Mesodermal cell (in vitro differentiated cells): ENCODE data around the gene NRG2.

Experiments
- H3K27ac ChIP-seq: 2 replicates; pipeline ENCODE4 v1.7.0; 2013; ENCODE audit warnings: mild to moderate bottlenecking, low read depth, low read length, moderate library complexity; ENCODE audit not compliant: severe bottlenecking
- H3K36me3 ChIP-seq: 2 replicates; pipeline ENCODE4 v1.7.1; 2013; ENCODE audit warnings: mild to moderate bottlenecking, low read length, moderate library complexity; ENCODE audit not compliant: control insufficient read depth, insufficient read depth
- H3K4me1 ChIP-seq: one replicate; pipeline ENCODE4 v1.7.1; 2013; ENCODE audit warnings: mild to moderate bottlenecking, low read length; ENCODE audit not compliant: insufficient read depth, control insufficient read depth, poor library complexity, severe bottlenecking
- H3K4me3 ChIP-seq: 2 replicates; pipeline ENCODE4 v1.7.0; 2013; ENCODE audit warnings: low read length, control low read depth, mild to moderate bottlenecking; ENCODE audit not compliant: insufficient read depth, poor library complexity, severe bottlenecking; ENCODE audit errors: extremely low read depth
- H3K9me3 ChIP-seq: 2 replicates; pipeline ENCODE4 v1.7.1; 2013; ENCODE audit warnings: mild to moderate bottlenecking, low read length, moderate library complexity; ENCODE audit not compliant: control insufficient read depth
- WGBS, 2 experiments: methylation state at CpG; one replicate each; pipeline ENCODE4 v1.1.5; 2013; ENCODE audit warnings: missing lambda C conversion rate in 2 of 2; ENCODE audit not compliant: insufficient coverage in 2 of 2; 5-methylcytosine and 5-hydroxymethylcytosine counted together

NRG2 gene

DNA sequence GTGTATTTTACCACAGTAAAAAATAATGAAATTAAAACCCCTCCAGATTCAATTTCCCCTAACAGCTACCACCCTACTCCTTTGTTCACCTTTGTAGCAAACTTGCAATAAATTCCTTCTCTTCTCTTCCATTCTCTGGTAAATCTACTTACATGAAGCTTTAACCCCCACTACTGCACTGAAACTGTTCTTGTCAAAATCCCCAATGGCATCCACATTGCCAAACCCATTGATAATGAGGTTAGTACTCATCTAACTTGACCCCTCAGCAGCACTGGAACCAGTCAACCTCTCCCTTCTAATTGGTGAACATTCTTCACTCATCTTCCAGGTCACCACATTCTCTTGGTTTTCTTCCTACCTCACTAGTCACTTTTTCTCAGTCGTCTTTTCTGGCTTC is 29.6 kb downstream of the NRG2 start:
- no peaks in the 10 kb centered on the region for H3K9me3 ChIP-seq
- H3K4me3 ChIP-seq, result no peak overlapping the region
- no peaks in the 10 kb centered on the region for H3K36me3 ChIP-seq
- 56% methylated on average over 1 of the region's 1 CpG; no CpG with 5 or more reads in 1 of the 2 experiments for WGBS, 2 experiments
- H3K4me1 ChIP-seq, result no peaks in the 10 kb centered on the region
- H3K27ac ChIP-seq, result no peak overlapping the region

DNA sequence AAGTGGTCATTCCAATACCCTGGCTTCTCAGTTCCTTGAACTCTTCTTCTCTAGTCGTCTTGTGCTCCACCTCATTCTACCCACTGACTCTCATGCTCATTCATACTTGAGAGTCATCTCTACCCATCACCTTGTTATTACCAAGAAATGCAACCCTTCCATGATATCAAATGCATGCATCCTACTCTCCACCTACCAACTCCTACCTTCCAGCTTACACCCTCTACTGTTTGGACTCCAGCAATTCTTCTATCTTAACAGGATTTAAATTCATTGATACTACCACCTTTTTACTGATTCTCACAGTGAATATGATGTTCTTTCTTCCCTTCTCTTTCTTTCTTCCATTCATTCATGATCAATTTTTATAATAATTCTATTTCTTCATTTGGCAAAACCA is 30.7 kb downstream of the NRG2 start:
- 88 to 100% methylated on average over 1 of the region's 1 CpG for WGBS, 2 experiments
- no peaks in the 10 kb centered on the region for H3K36me3 ChIP-seq
- no peak overlapping the region for H3K27ac ChIP-seq
- H3K4me1 ChIP-seq, result no peaks in the 10 kb centered on the region
- H3K4me3 ChIP-seq, result no peak overlapping the region
- H3K9me3 ChIP-seq, result no peaks in the 10 kb centered on the region

DNA sequence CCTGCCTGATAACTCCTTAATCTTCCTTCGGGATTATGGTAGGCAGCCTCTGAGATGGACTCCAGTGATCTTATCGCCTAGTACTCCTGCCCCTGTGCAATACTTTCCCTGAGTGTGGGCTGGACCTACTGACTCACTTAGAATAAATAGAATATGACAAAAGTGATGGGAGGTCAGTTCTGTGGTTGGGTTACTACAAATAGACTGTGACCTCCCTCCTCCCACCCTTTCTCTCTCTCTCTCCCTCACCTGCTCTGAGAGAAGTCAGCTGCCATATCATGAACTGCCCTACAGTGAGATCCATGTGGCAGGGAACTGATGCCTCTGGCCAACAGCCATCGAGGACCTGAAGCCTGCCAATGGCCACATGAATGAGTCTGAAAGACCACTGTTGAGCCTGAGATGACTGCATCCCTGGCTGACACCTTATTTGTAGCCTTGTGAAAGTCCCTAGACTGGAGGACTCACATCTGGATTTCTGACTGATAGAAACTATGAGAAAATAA is 31.7 kb downstream of the NRG2 start:
- H3K4me1 ChIP-seq, result no peaks in the 10 kb centered on the region
- WGBS, 2 experiments, result 59 to 88% methylated on average over 2 to 3 of the region's 3 CpGs
- no peaks in the 10 kb centered on the region for H3K9me3 ChIP-seq
- no peaks in the 10 kb centered on the region for H3K36me3 ChIP-seq
- H3K27ac ChIP-seq, result no peak overlapping the region
- H3K4me3 ChIP-seq, result no peak overlapping the region

DNA sequence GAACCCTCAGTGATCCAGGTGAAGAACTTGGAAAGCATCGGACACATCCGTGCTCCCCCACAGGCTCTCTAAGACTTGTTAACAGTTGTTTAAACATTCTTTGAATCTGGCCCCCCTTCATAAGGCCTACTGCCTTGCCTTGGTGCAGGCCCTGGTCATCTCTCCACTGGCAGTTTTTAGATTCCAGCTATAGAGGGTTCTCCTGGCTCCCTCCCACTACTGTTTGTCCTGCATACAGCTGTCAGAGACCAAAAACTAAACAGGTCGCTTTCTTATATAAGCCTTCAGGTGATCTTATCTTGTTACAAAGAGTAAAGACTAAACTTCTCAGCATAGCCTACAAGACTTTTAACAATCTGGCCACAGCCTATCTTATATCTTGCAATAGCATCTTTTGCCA is 32.3 kb downstream of the NRG2 start:
- no peaks in the 10 kb centered on the region for H3K36me3 ChIP-seq
- no peak overlapping the region for H3K27ac ChIP-seq
- no peak overlapping the region for H3K4me3 ChIP-seq
- no peaks in the 10 kb centered on the region for H3K4me1 ChIP-seq
- H3K9me3 ChIP-seq, result no peaks in the 10 kb centered on the region
- 90 to 91% methylated on average over 2 to 3 of the region's 3 CpGs for WGBS, 2 experiments

DNA sequence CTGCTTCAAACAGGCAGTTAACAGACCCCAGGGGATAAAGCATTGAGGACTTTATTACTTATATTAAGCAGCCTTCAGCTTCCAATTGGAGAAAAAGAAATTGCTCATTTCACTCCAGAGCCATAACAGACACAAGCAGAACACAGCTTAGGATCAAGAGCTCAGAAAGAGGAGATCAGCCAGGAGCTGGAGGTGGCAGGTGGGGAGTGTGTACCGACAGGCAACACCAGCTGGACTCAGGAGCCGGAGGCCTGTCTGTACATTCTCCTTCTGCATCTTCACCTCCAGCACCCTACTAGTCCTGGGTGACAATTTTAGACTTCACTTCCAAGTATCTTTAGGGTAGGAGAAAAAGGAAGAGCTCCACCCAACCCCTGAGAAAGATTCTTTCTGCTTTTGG is 35.8 kb downstream of the NRG2 start:
- H3K27ac ChIP-seq, result no peak overlapping the region
- no CpG with 5 or more reads among the region's 2 CpGs for WGBS, 2 experiments
- no peaks in the 10 kb centered on the region for H3K4me1 ChIP-seq
- no peaks in the 10 kb centered on the region for H3K9me3 ChIP-seq
- H3K36me3 ChIP-seq, result no peaks in the 10 kb centered on the region
- H3K4me3 ChIP-seq, result no peak overlapping the region

DNA sequence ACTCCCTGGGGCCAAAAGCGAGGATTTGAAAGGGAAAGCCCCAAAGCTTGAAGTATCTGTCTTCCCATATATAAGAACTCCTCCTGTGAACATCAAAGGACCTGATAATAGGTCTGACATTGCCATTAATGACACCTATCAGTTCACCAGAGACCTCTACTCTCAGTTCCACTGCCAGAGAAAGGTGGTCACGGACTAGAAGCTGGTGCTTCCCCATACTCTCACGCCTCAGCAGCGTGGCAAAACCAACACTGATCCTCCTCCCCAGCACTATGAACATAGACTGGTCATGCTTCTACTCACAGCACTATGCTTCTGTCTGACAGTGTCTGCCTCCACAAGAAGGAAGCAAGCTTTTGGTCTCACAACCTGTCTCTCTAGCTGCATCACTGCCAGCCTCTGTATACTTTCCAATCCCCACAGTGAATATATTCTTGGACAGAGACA is 37.9 kb downstream of the NRG2 start:
- no peak overlapping the region for H3K27ac ChIP-seq
- no peaks in the 10 kb centered on the region for H3K36me3 ChIP-seq
- no peak overlapping the region for H3K4me3 ChIP-seq
- no peaks in the 10 kb centered on the region for H3K9me3 ChIP-seq
- H3K4me1 ChIP-seq, result no peaks in the 10 kb centered on the region
- 69 to 74% methylated on average over 3 to 4 of the region's 4 CpGs for WGBS, 2 experiments

DNA sequence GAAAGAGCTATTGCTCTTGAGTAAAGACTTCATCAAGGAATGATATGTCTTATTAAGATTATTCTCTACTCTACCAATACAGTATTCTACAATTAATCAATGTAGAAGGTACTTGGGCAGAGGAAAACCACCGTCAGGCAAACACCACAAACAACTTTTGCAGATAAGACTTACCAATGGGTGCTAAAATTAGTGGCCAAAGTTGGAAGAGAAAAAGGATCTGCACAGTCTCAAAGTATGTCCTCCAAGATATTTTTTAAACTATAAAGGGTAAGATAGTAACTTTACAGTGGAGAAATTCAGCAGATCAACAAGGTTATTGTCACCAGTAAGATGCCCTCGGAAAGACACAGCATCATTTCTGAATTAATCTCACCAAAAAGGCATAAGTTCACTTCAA is 38.9 kb downstream of the NRG2 start:
- Histone ChIP-seq H3K4me3 (no peak overlapping the region), H3K4me1 (no peaks in the 10 kb centered on the region), H3K27ac (no peak overlapping the region), H3K9me3 (no peaks in the 10 kb centered on the region), H3K36me3 (no peaks in the 10 kb centered on the region)
- WGBS, 2 experiments, result 80 to 100% methylated on average over 1 of the region's 2 CpGs

DNA sequence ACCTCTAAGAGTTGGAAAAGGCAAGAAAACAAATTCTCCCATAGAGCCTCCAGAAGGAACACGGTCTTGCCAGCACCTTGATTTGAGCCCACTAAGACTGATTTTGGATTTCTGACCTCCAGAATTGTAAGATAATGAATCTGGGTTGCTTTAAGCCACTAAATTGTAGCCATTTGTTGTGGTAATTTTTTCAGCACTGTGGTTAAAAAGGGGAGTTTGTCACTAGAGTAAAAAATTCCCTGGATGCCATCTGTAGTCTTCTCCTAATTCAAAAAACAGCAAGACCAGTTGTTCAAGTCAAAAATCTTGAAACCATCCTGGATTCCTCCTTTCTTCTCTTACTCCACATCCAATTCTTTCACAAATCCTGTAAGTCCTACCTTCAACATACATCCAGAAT is 39.6 kb downstream of the NRG2 start:
- WGBS, 2 experiments, result 50 to 60% methylated on average over 1 of the region's 1 CpG

DNA sequence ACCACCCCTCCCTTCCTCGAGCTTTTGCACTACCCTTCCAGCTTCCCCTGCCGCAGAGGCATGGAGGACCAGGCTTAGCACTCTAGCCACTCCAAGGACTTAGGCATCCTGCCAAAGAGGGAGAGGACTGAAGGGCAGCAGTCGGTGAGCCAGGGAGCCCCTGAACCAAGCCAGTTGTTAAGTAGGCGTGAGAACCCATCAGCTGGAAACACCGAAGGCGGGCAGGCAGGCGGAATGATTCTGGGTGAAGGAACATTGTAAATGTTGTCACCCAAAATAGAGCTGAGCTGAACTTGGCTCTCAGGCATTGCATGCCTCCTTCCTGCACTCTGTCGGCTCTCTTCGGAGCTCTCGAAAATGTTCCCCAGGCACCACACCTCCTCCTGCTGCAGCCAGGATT is 42.8 kb downstream of the NRG2 start:
- 80 to 92% methylated on average over 7 to 10 of the region's 10 CpGs for WGBS, 2 experiments
- Histone ChIP-seq H3K4me3 (no peak overlapping the region), H3K9me3 (no peaks in the 10 kb centered on the region), H3K4me1 (no peaks in the 10 kb centered on the region), H3K36me3 (no peaks in the 10 kb centered on the region), H3K27ac (no peak overlapping the region)

More for the DNA sequence above, 39.6 kb downstream of the NRG2 start:
- Histone ChIP-seq H3K4me3 (no peak overlapping the region), H3K36me3 (no peaks in the 10 kb centered on the region), H3K27ac (no peak overlapping the region), H3K9me3 (no peaks in the 10 kb centered on the region), H3K4me1 (no peaks in the 10 kb centered on the region)

DNA sequence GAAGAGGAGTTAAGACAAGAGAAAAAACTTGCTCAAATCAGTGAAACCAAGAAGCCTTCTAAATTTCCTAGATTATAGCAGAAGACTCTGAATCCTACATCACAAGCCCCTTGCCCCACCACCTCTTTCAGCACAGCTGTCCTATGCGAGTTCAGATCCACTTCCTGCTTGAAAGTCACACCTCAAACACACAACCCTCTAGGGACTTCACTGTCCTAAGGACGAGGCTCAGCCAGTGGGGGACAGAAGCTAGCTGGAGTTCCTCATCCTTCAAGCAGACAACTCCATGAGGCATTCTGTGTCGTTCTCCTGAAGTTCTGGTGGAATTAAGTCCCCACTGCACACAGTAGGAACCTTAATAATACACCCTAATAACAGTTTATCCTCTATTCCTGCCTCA is 44.3 kb downstream of the NRG2 start:
- Histone ChIP-seq H3K27ac (no peak overlapping the region), H3K36me3 (no peaks in the 10 kb centered on the region), H3K9me3 (no peaks in the 10 kb centered on the region), H3K4me3 (no peak overlapping the region), H3K4me1 (no peaks in the 10 kb centered on the region)
- 53 to 83% methylated on average over 3 of the region's 3 CpGs for WGBS, 2 experiments

DNA sequence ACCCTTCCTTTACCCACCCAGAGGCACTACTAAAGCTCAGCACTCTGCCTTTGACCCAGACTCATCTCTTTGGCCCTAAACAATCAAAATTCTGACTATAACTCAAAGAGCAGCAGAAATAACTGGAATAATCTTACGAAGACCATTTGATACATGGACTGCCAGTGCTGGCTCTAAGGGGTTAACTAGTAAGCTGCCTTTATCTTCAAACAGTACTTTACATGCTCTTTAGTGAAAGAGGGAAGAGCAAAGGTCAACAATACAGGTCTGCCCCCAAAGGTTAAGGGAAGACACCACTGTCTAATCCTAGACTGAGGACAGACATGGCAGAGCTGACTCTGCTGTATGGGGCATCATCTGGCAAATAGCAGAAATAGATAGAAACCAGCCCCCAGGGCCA is 45.8 kb downstream of the NRG2 start:
- Histone ChIP-seq H3K27ac (no peak overlapping the region), H3K4me3 (no peak overlapping the region), H3K36me3 (no peaks in the 10 kb centered on the region), H3K4me1 (no peaks in the 10 kb centered on the region), H3K9me3 (no peaks in the 10 kb centered on the region)
- no CpG with 5 or more reads among the region's 1 CpG for WGBS, 2 experiments
